ENCODE measurements around the gene KRT9. TPM values are rescaled to one million over a fixed set of nuclear protein-coding genes. Genes with fewer than 3 reads are reported as not detected.

The KRT9 gene
- total and polyA plus RNA-seq, 9 of the 15 experiments (the other 6 are each of a cell fraction or from before 2014, with no cell fraction given) = 0.03 TPM; not detected in 8

- WGBS (ENCODE audit: insufficient coverage, low coverage, missing lambda C conversion rate) = 10% methylated on average over 4 of the region's 4 CpGs
- FAIRE-seq (no peak), DNase-seq (ENCODE audit: extremely low read depth in 1 of 4, low spot score in 3 of 4) (no peak), ATAC-seq (no peak)
- POLR2A ChIA-PET = interaction anchor here (0.6 to 0.8 kb wide), 3 partner anchors 9 to 572 kb away, joined by 3 read pairs; partner anchors contain the start of gene EIF1
- Histone ChIP-seq H3K9ac (ENCODE audit: insufficient read depth in 1 of 2, low read depth in 2 of 2, low read length in 2 of 2) (no peak overlapping the region), H3K4me2 (ENCODE audit: insufficient read depth, low read length) (no peak overlapping the region), H3K36me3 (ENCODE audit: control insufficient read depth, insufficient read depth, low read length) (no peaks in the 10 kb centered on the region), H3K79me2 (ENCODE audit: control insufficient read depth, insufficient read depth, low read length) (no peaks in the 10 kb centered on the region), H3K4me1 (replicated peaks in 1 of 2; ENCODE audit: control insufficient read depth in 2 of 2, insufficient read depth in 2 of 2, low read length in 2 of 2) (peaks cover 18 to 20% of the 10 kb centered on the region in 2 experiments; a peak in 4 of 5 replicates), H3K9me1 (ENCODE audit: control insufficient read depth, insufficient read depth, low read length) (no peaks in the 10 kb centered on the region), H3K4me3 (no peak overlapping the region), H3K9me3 (replicated peaks; ENCODE audit: control insufficient read depth, insufficient read depth, low read depth, low read length) (no peaks in the 10 kb centered on the region), H3K27ac (ENCODE audit: extremely low read depth, low read depth, low read length) (no peak overlapping the region), H3K27me3 (ENCODE audit: control insufficient read depth in 2 of 2, insufficient read depth in 2 of 2, low read length in 2 of 2) (peaks cover 15 to 25% of the 10 kb centered on the region in 2 experiments), H4K20me1 (replicated peaks; ENCODE audit: control insufficient read depth, insufficient read depth, low read length) (no peaks in the 10 kb centered on the region), H2AFZ (ENCODE audit: low read depth, low read length) (no peak overlapping the region)
- TF ChIP-seq POLR2B (IDR thresholded peaks at IDR 0.05; ENCODE audit: low read depth, partially characterized antibody) (no peak), ZNF134 (CRISPR knock-in tag; conservative IDR thresholded peaks at IDR 0.05) (no peak), DNMT1 (IDR thresholded peaks at IDR 0.05) (no peak), ZNF232 (CRISPR knock-in tag; IDR thresholded peaks at IDR 0.05) (no peak), NFRKB (IDR thresholded peaks at IDR 0.05; ENCODE audit: low read depth) (no peak), RBFOX2 (IDR thresholded peaks at IDR 0.05; ENCODE audit: low read depth, low read length) (no peak), KLF13 (tag; IDR thresholded peaks at IDR 0.05; ENCODE audit: borderline replicate concordance, low read depth) (no peak), NR0B1 (IDR thresholded peaks at IDR 0.05; ENCODE audit: partially characterized antibody) (no peak), ZNF3 (CRISPR knock-in tag; IDR thresholded peaks at IDR 0.05) (no peak), TCF3 (CRISPR knock-in tag; IDR thresholded peaks at IDR 0.05) (no peak), HIVEP1 (CRISPR knock-in tag; IDR thresholded peaks at IDR 0.05) (no peak)
- in situ Hi-C loops (cut with MboI) (loop anchor here (5.0 kb wide), 1 partner anchor 89 kb away; no protein-coding TSS in a partner anchor), intact Hi-C loops (cut with micrococcal nuclease) (no loop called here)
- CTCF ChIA-PET (ENCODE audit: low intra/inter-chr PET ratio) = interaction anchor here (1.4 kb wide), 1 partner anchor 108 kb away, joined by 3 read pairs; no protein-coding TSS in a partner anchor
- no TSS peak for BruUV-seq (replicated peaks)
These were observed 18.7 kb downstream of the KRT9 start for GRCh38 chr17:41553176-41553575.
